K562 (cell line): Measurements from ENCODE around the gene CENPA. TPM values are rescaled to one million over a fixed set of nuclear protein-coding genes. Genes with fewer than 3 reads are reported as not detected.

ENCODE experiments used
- ASH1L ChIP-seq: fragments of 450-650 bp; IDR thresholded peaks from 2 replicates; pipeline ENCODE4 v1.6.1; 2018; ENCODE audit warnings: borderline replicate concordance, mild to moderate bottlenecking, low read depth; ENCODE audit not compliant: partially characterized antibody
- CHD4 ChIP-seq: fragments of 200-600 bp; sonication (generic); IDR thresholded peaks from 3 replicates; pipeline ENCODE4 v1.6.1; 2012; ENCODE audit warnings: low read depth, mild to moderate bottlenecking, mixed read lengths, low read length, inconsistent platforms; ENCODE audit not compliant: insufficient read depth, insufficient replicate concordance, poor library complexity, severe bottlenecking
- DEAF1 ChIP-seq: fragments of 450-650 bp; formaldehyde crosslinking; IDR thresholded peaks from 2 replicates; pipeline ENCODE4 v1.4.0; 2020; ENCODE audit warnings: mild to moderate bottlenecking, moderate library complexity
- FIP1L1 ChIP-seq: fragments of 200-400 bp; formaldehyde crosslinking; IDR thresholded peaks from 2 replicates; pipeline ENCODE4 v1.6.1; 2018; ENCODE audit warnings: mild to moderate bottlenecking, low read depth, low read length; ENCODE audit not compliant: poor library complexity, severe bottlenecking
- GATA2 ChIP-seq: sonication (generic); formaldehyde crosslinking; IDR thresholded peaks from 2 replicates; pipeline ENCODE4 v1.4.0; 2020; ENCODE audit warnings: mild to moderate bottlenecking, missing genetic modification reagents
- PRDM10 ChIP-seq: fragments of 450-650 bp; IDR thresholded peaks from 2 replicates; pipeline ENCODE4 v1.6.1; 2018; ENCODE audit not compliant: partially characterized antibody
- RREB1 ChIP-seq: fragments of 250-450 bp; sonication (Bioruptor Pico); IDR thresholded peaks from 2 replicates; pipeline ENCODE4 v1.4.0; 2020
- SOX6 ChIP-seq: fragments of 450-650 bp; IDR thresholded peaks from 2 replicates; pipeline ENCODE4 v1.6.1; 2014; ENCODE audit warnings: mild to moderate bottlenecking
- ZNF3 ChIP-seq: fragments of 250-450 bp; sonication (Bioruptor Pico); IDR thresholded peaks from 2 replicates; pipeline ENCODE4 v1.5.0; 2021; ENCODE audit warnings: mild to moderate bottlenecking, moderate library complexity
- ZNF518B ChIP-seq: fragments of 250-450 bp; sonication (Bioruptor Pico); IDR thresholded peaks from 2 replicates; pipeline ENCODE4 v1.5.0; 2021; ENCODE audit warnings: mild to moderate bottlenecking, moderate library complexity
- polyA plus RNA-seq, 8 experiments: library from polyadenylated mRNA; depleted of rRNA in 4 of 8; stranded (reverse) in 5 of 8; unstranded in 3 of 8; fragments of >200 nt; fragmentation: Nextera tagmentation in 2 of 8; fragmentation: Illumina TruSeq in 1 of 8; extraction: Ambion mirVana in 2 of 8; extraction: Trizol in 1 of 8; gene quantifications; 2 replicates each; pipeline versions ENCODE4 v1.2.1 to v1.2.3, GENCODE V29; 2011 to 2014; ENCODE audit warnings: inconsistent platforms in 1 of 8, missing spikeins in 1 of 8
- total RNA-seq, 7 experiments: library from RNA; depleted of rRNA in 6 of 7; stranded (reverse); fragments of >200 nt in 6 of 7; fragmentation: Illumina TruSeq in 2 of 7; extraction: Trizol in 2 of 7; gene quantifications; 2 replicates each; pipeline versions ENCODE4 v1.2.1 to v1.2.3, GENCODE V29; 2011 to 2021; ENCODE audit warnings: low replicate concordance in 1 of 7

The CENPA gene
- total and polyA plus RNA-seq, 9 of the 15 experiments (the other 6 are each of a cell fraction or from before 2014, with no cell fraction given) = 11.3 to 61.7 (median 44.7) TPM

GRCh38 chr2:26757873-26758789, 27.7 kb upstream of the CENPA start (continued):
- peak; percentile 43 for TF ChIP-seq ASH1L
- TF ChIP-seq DEAF1 (CRISPR knock-in tag) = no peak
- TF ChIP-seq GATA2 (CRISPR knock-in tag) = no peak
- no peak for TF ChIP-seq FIP1L1
- TF ChIP-seq PRDM10 = no peak
- TF ChIP-seq SOX6 = peak; percentile 82
- no peak for TF ChIP-seq ZNF518B (CRISPR knock-in tag)
- no peak for TF ChIP-seq ZNF3 (CRISPR knock-in tag)
- no peak for TF ChIP-seq CHD4
- 0 out of 2 replicates have a peak, but pooled peaks have one; percentile 39 for TF ChIP-seq RREB1 (CRISPR knock-in tag)
